Type B pancreatic cell (in vitro differentiated cells): ENCODE data around the gene MOGAT3. TPM values are rescaled to one million over a fixed set of nuclear protein-coding genes. Genes with fewer than 3 reads are reported as not detected.

ENCODE experiments used
- DNase-seq: peaks from one replicate; pipeline ENCODE4 v3.0.0; 2021; ENCODE audit warnings: mixed read lengths; ENCODE audit not compliant: unreplicated experiment; ENCODE audit errors: extremely low spot score
- H3K27ac Mint-ChIP-seq: 2 replicates; pipeline ENCODE4 v1.8.0; 2021; ENCODE audit warnings: mild to moderate bottlenecking, mixed read lengths
- H3K27me3 Mint-ChIP-seq: 2 replicates; pipeline ENCODE4 v1.8.0; 2021; ENCODE audit warnings: mixed read lengths
- H3K36me3 Mint-ChIP-seq: 2 replicates; pipeline ENCODE4 v1.8.0; 2021; ENCODE audit warnings: mixed read lengths
- H3K4me1 Mint-ChIP-seq: one replicate; pipeline ENCODE4 v1.8.0; 2021; ENCODE audit warnings: mixed read lengths; ENCODE audit not compliant: unreplicated experiment
- H3K4me3 Mint-ChIP-seq: 2 replicates; pipeline ENCODE4 v1.8.0; 2021; ENCODE audit warnings: mild to moderate bottlenecking, mixed read lengths
- H3K9me3 Mint-ChIP-seq: 2 replicates; pipeline ENCODE4 v1.8.0; 2021; ENCODE audit warnings: mixed read lengths
- total RNA-seq: library from RNA; stranded (reverse); gene quantifications from 2 replicates; pipeline ENCODE4 v1.2.1, GENCODE V29; 2021; ENCODE audit warnings: low replicate concordance
- TF ChIP-seq, protein P1 (sequence below): fragments of 200-600 bp; sonication (generic); conservative IDR thresholded peaks from 2 replicates; pipeline ENCODE4 v1.5.0; 2021; ENCODE audit warnings: antibody characterized with exemption, mild to moderate bottlenecking

The MOGAT3 gene
- total RNA-seq, 1 donor from 2014 or later = 0.94 TPM

DNA sequence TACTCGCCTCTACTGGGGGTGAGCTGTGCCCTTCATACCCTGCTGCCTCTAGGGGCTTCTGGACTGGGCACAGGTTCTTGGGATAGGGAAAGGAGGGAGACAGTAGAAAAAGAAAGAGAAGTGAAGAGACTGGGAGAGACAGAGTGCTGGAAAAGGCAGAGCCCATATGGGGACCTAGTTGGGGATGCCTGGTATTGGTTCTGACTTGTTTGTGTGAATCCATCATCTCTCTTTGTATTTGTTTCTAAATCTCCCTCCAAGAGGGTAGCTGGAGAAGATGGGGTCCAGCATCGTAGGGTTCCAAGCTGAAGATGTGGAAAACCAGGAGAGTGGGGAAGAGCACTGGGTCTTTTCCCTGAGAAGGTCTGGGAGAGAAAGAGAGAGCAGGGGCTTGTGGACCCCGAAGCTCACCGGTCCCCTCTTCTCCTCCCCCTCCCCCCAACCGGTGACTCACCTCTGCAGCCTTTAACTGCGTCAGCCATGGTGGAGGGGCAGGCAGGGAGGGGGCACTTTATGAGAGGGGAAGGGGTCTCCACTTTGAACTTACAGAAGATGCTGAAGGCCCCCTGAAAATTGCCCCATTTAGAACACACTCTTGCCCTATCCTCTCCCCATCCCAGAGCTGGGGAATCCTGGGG lies 32.3 kb downstream of the MOGAT3 start:
- Mint-ChIP-seq H3K4me3 (no peak overlapping the region), H3K9me3 (no peaks in the 10 kb centered on the region), H3K27ac (no peak overlapping the region), H3K27me3 (peaks cover 83% of the 10 kb centered on the region), H3K36me3 (no peaks in the 10 kb centered on the region), H3K4me1 (peaks cover 35% of the 10 kb centered on the region)
- TF ChIP-seq, protein P1, sequence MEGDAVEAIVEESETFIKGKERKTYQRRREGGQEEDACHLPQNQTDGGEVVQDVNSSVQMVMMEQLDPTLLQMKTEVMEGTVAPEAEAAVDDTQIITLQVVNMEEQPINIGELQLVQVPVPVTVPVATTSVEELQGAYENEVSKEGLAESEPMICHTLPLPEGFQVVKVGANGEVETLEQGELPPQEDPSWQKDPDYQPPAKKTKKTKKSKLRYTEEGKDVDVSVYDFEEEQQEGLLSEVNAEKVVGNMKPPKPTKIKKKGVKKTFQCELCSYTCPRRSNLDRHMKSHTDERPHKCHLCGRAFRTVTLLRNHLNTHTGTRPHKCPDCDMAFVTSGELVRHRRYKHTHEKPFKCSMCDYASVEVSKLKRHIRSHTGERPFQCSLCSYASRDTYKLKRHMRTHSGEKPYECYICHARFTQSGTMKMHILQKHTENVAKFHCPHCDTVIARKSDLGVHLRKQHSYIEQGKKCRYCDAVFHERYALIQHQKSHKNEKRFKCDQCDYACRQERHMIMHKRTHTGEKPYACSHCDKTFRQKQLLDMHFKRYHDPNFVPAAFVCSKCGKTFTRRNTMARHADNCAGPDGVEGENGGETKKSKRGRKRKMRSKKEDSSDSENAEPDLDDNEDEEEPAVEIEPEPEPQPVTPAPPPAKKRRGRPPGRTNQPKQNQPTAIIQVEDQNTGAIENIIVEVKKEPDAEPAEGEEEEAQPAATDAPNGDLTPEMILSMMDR = no peak
- DNase-seq = no peak

DNA sequence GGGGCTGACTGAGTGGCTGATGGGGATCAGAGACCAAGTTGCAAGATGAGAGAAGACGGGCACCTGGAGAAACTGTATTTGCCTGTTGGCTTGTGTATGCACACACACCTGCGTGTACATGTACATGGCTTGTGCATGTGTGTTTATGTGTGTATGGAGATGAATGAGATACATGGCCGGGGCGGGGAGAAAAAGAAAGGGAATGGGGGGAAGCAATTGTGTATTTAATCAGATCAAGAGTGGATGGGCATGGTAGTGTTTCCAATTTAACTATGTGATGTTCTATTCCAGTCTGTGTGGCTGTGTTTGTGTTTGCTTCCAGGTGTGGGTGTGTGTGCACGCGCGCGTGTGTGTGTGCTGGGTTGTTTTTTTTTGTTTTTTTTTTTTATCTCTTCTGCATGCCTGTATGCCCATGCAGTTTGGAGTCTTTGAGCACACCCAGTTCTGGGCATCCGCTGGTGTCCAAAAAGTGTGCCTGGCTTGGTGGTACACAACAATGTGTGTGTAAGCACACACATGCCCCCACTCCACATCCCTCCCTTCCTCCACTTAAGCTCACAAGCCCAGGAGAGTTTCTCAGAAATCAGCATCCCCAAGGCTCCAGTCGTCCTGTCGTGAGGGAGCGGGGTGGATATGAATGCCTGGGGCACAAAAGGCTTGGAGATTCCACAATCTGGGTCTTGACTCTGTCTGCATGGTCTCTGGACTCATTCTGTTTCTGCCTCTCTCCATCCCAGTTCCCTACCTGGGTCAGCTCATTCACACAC lies 33.0 kb downstream of the MOGAT3 start:
- peaks cover 76% of the 10 kb centered on the region for H3K27me3 Mint-ChIP-seq
- H3K27ac Mint-ChIP-seq = no peak overlapping the region
- H3K9me3 Mint-ChIP-seq = no peaks in the 10 kb centered on the region
- H3K4me1 Mint-ChIP-seq = peaks cover 35% of the 10 kb centered on the region
- no peak for DNase-seq
- no peaks in the 10 kb centered on the region for H3K36me3 Mint-ChIP-seq
- peak overlapping the region; percentile 20 for H3K4me3 Mint-ChIP-seq
- TF ChIP-seq, protein P1 = no peak

DNA sequence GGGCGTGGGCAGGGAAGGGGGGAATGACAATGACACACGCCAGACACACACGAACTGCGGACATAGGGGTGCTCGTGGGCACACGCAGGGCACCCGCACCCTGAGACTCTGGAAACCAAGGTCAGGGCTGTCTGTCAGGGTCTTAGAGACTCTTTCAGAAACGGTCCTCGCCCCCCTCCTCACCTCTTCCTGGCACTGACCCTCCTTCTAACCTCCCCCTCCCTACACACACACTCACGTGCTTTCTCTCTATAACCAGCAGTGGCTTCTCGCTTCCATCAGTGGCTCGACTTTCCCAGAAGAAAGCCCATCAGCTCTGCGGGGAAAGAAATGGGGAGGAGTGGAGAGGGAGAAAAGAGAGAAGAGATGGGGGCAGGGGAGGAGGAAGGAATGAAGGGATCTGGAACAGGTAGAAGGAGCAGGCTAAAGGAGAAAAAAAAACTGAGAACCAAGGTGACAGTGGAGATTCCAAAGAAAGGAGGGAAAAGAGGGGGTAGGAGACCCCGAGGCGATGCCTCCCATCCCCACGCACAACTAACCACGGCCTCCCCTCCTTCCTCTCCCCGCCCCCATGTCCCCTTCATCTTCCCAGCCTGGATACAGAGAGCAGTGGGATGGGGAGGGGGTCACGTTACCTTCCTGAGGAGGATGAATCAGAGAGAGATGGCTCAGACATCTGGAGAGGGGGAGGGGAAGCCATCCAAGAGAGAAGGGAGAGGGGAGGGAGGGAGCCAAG lies 33.8 kb downstream of the MOGAT3 start:
- DNase-seq = no peak
- H3K36me3 Mint-ChIP-seq = no peaks in the 10 kb centered on the region

DNA sequence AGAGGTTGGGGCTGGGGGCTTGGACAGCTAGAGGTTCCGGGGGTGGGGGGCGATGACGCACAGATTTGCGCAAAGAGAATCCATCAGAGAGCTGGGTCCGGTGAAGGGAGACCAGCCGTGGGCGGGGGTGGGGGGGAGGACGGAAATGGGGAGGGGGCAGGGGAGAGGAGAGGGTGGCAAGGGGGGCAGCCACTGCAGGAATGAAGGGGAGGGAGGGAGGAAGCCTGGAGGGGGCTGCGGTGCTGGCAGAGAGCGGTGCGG lies 34.3 kb downstream of the MOGAT3 start:
- Mint-ChIP-seq H3K36me3 (no peaks in the 10 kb centered on the region), H3K4me1 (peaks cover 36% of the 10 kb centered on the region), H3K4me3 (no peak overlapping the region), H3K27me3 (peaks cover 72% of the 10 kb centered on the region), H3K27ac (no peak overlapping the region), H3K9me3 (no peaks in the 10 kb centered on the region)
- DNase-seq = no peak
- TF ChIP-seq, protein P1 = no peak

More for the DNA sequence above, 33.8 kb downstream of the MOGAT3 start:
- Mint-ChIP-seq H3K4me1 (peaks cover 35% of the 10 kb centered on the region), H3K27ac (no peak overlapping the region), H3K9me3 (no peaks in the 10 kb centered on the region), H3K4me3 (peak overlapping the region; percentile 44), H3K27me3 (peaks cover 77% of the 10 kb centered on the region)
- TF ChIP-seq, protein P1 = no peak

DNA sequence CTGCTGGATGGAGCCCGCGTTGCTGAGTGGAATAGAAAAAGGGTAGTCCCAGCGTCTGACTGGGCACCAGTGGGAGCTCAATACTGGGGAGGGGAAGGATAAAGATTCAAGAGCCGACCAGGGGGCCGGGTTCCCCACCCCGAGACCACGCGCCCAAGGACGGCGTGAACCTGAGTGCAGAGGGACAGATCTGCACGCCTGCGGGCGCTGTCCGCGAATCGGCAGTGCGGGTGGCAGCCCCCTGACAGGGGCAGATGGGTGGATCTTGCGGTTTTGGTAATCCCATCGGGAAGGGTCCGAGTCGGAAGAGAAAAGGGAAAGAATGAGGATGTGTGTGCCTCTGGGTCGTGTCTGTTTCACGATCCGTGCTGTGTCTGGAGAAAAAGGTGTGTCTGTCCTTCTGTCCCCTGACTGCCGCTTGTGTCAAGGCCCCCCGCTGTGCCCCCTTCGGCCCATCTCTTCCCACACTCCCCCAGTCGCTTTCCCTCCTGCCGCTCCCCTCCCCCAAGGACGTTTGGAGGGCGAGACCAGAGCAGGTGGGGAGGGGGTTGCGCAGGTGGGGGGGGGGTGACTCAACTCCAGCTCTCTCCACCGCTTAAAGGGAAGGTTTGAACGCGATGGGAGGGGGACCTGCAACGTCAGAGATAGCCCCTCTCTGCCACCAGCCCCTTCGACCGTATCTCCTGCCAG lies 34.7 kb downstream of the MOGAT3 start:
- Mint-ChIP-seq H3K36me3 (no peaks in the 10 kb centered on the region), H3K27ac (peak overlapping the region; percentile 74), H3K27me3 (peaks cover 67% of the 10 kb centered on the region), H3K9me3 (no peaks in the 10 kb centered on the region), H3K4me1 (peaks cover 36% of the 10 kb centered on the region), H3K4me3 (peak overlapping the region; percentile 86)
- no peak for DNase-seq
- TF ChIP-seq, protein P1 = no peak
